Natural killer cell (primary cell): ENCODE data around the gene CRY2. TPM values are rescaled to one million over a fixed set of nuclear protein-coding genes. Genes with fewer than 3 reads are reported as not detected.

Source experiments
- ATAC-seq, 3 donors: fragments of 150-1000 bp in 2 of 3; fragments of 200-7000 bp in 1 of 3; cut with Tn5 transposase; 1 replicate in 1 of 3; 2 replicates in 2 of 3; pipeline ENCODE4 v1.10.0; 2021; ENCODE audit warnings: mild to moderate bottlenecking in 2 of 3, moderate library complexity in 2 of 3
- DNase-seq, 2 donors: peaks; one replicate each; pipeline versions ENCODE4 v3.0.0 to v3.0.0-alpha.2; 2013 to 2021; ENCODE audit warnings: mixed read lengths in 1 of 2
- H3K27ac ChIP-seq: one replicate; pipeline ENCODE4 v1.5.1; 2013; ENCODE audit warnings: mild to moderate bottlenecking, low read length
- H3K27me3 ChIP-seq: one replicate; pipeline ENCODE4 v1.6.1; 2013; ENCODE audit warnings: low read length; ENCODE audit not compliant: control insufficient read depth, insufficient read depth
- H3K36me3 ChIP-seq: one replicate; pipeline ENCODE4 v1.6.1; 2013; ENCODE audit warnings: low read length; ENCODE audit not compliant: control insufficient read depth, insufficient read depth
- H3K4me1 ChIP-seq: one replicate; pipeline ENCODE4 v1.6.1; 2013; ENCODE audit warnings: low read length; ENCODE audit not compliant: control insufficient read depth, insufficient read depth
- H3K4me3 ChIP-seq: one replicate; pipeline ENCODE4 v1.5.1; 2013; ENCODE audit warnings: low read length
- H3K9me3 ChIP-seq: one replicate; pipeline ENCODE4 v1.6.1; 2013; ENCODE audit warnings: low read length; ENCODE audit not compliant: control insufficient read depth, insufficient read depth
- H3K27ac Mint-ChIP-seq, 2 donors: one replicate each; pipeline ENCODE4 v1.8.0; 2022; ENCODE audit warnings: mild to moderate bottlenecking in 2 of 2, mixed read lengths in 2 of 2, moderate library complexity in 1 of 2
- H3K27me3 Mint-ChIP-seq, 2 donors: one replicate each; pipeline ENCODE4 v1.8.0; 2022; ENCODE audit warnings: low read depth in 2 of 2, mixed read lengths in 2 of 2
- H3K36me3 Mint-ChIP-seq: one replicate; pipeline ENCODE4 v1.8.0; 2022; ENCODE audit warnings: mixed read lengths
- H3K4me1 Mint-ChIP-seq, 2 donors: one replicate each; pipeline ENCODE4 v1.8.0; 2022; ENCODE audit warnings: mixed read lengths in 2 of 2
- H3K4me3 Mint-ChIP-seq: one replicate; pipeline ENCODE4 v1.8.0; 2022; ENCODE audit warnings: mild to moderate bottlenecking, moderate library complexity, mixed read lengths
- H3K9me3 Mint-ChIP-seq, 2 donors: one replicate each; pipeline ENCODE4 v1.8.0; 2022; ENCODE audit warnings: mixed read lengths in 2 of 2
- WGBS: methylation state at CpG from one replicate; pipeline ENCODE4 v1.1.7; 2013; ENCODE audit warnings: missing lambda C conversion rate; ENCODE audit not compliant: insufficient coverage; 5-methylcytosine and 5-hydroxymethylcytosine counted together
- intact Hi-C: fragments of 100-400 bp; cut with micrococcal nuclease; formaldehyde crosslinking; loops from one replicate; pipeline ENCODE4 v1.14.2; 2022
- total RNA-seq, 4 donors: library from RNA; stranded (reverse); fragments of 120-200 nt in 1 of 4; gene quantifications; one replicate each; pipeline versions ENCODE4 v1.2.3 to v1.2.4, GENCODE V29; 2013 to 2022
- TF ChIP-seq, protein P1 (sequence below): fragments of 200-600 bp; IDR thresholded peaks from one replicate; pipeline ENCODE4 v1.8.0; 2022; ENCODE audit warnings: antibody characterized with exemption

CRY2 gene
- total RNA-seq, 3 donors from 2014 or later (not counting 1 experiment from before 2014, with no cell fraction given), result 124 to 214 (median 141) TPM

GRCh38 chr11:45860764-45861510, 13.7 kb downstream of the CRY2 start:
- H3K27me3 Mint-ChIP-seq, result no peaks in the 10 kb centered on the region
- DNase-seq (no peak), ATAC-seq (no peak)
- no peak overlapping the region for H3K4me3 Mint-ChIP-seq
- intact Hi-C loops, result no loop called here
- Histone ChIP-seq H3K27me3 (no peaks in the 10 kb centered on the region), H3K36me3 (peaks cover 85% of the 10 kb centered on the region), H3K27ac (no peak overlapping the region), H3K4me1 (peaks cover 3% of the 10 kb centered on the region), H3K9me3 (no peaks in the 10 kb centered on the region), H3K4me3 (no peak overlapping the region)
- TF ChIP-seq, protein P1, sequence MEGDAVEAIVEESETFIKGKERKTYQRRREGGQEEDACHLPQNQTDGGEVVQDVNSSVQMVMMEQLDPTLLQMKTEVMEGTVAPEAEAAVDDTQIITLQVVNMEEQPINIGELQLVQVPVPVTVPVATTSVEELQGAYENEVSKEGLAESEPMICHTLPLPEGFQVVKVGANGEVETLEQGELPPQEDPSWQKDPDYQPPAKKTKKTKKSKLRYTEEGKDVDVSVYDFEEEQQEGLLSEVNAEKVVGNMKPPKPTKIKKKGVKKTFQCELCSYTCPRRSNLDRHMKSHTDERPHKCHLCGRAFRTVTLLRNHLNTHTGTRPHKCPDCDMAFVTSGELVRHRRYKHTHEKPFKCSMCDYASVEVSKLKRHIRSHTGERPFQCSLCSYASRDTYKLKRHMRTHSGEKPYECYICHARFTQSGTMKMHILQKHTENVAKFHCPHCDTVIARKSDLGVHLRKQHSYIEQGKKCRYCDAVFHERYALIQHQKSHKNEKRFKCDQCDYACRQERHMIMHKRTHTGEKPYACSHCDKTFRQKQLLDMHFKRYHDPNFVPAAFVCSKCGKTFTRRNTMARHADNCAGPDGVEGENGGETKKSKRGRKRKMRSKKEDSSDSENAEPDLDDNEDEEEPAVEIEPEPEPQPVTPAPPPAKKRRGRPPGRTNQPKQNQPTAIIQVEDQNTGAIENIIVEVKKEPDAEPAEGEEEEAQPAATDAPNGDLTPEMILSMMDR, result no peak
- no peaks in the 10 kb centered on the region for H3K9me3 Mint-ChIP-seq
- H3K27ac Mint-ChIP-seq, result no peak overlapping the region
- peaks cover 9% of the 10 kb centered on the region for H3K36me3 Mint-ChIP-seq
- H3K4me1 Mint-ChIP-seq, result peaks cover 0 to 9% of the 10 kb centered on the region in 2 donors
- WGBS, result 93% methylated on average over 10 of the region's 10 CpGs

- Mint-ChIP-seq H3K36me3 (peaks cover 8% of the 10 kb centered on the region), H3K27me3 (no peaks in the 10 kb centered on the region), H3K4me1 (peaks cover 0 to 9% of the 10 kb centered on the region in 2 donors), H3K9me3 (no peaks in the 10 kb centered on the region), H3K27ac (no peak overlapping the region), H3K4me3 (no peak overlapping the region)
- DNase-seq, result no peak
- H3K9me3 ChIP-seq, result no peaks in the 10 kb centered on the region
- H3K4me3 ChIP-seq, result no peak overlapping the region
- intact Hi-C loops, result no loop called here
- peaks cover 79% of the 10 kb centered on the region for H3K36me3 ChIP-seq
- H3K4me1 ChIP-seq, result no peaks in the 10 kb centered on the region
- TF ChIP-seq, protein P1, result no peak
- ATAC-seq, result no peak
- H3K27me3 ChIP-seq, result no peaks in the 10 kb centered on the region
- no peak overlapping the region for H3K27ac ChIP-seq
These were observed 16.8 kb downstream of the CRY2 start for GRCh38 chr11:45864041-45864440.

- no peak overlapping the region for H3K27ac ChIP-seq
- Mint-ChIP-seq H3K36me3 (peaks cover 16% of the 10 kb centered on the region), H3K27ac (no peak overlapping the region), H3K4me1 (peaks cover 0 to 14% of the 10 kb centered on the region in 2 donors), H3K27me3 (no peaks in the 10 kb centered on the region), H3K9me3 (no peaks in the 10 kb centered on the region), H3K4me3 (no peak overlapping the region)
- no peaks in the 10 kb centered on the region for H3K9me3 ChIP-seq
- no peaks in the 10 kb centered on the region for H3K4me1 ChIP-seq
- H3K4me3 ChIP-seq, result no peak overlapping the region
- TF ChIP-seq, protein P1, result no peak
- intact Hi-C loops, result no loop called here
- H3K36me3 ChIP-seq, result peaks cover 74% of the 10 kb centered on the region
- no peak for ATAC-seq
- 93% methylated on average over 12 of the region's 12 CpGs for WGBS
- no peaks in the 10 kb centered on the region for H3K27me3 ChIP-seq
- no peak for DNase-seq
These were observed 22.3 kb downstream of the CRY2 start for GRCh38 chr11:45869551-45869950.

GRCh38 chr11:45870706-45871105, 23.4 kb downstream of the CRY2 start:
- peaks cover 16% of the 10 kb centered on the region for H3K36me3 Mint-ChIP-seq
- Histone ChIP-seq H3K27ac (no peak overlapping the region), H3K36me3 (peaks cover 73% of the 10 kb centered on the region), H3K4me3 (no peak overlapping the region), H3K27me3 (no peaks in the 10 kb centered on the region), H3K4me1 (no peaks in the 10 kb centered on the region), H3K9me3 (no peaks in the 10 kb centered on the region)
- 94% methylated on average over 4 of the region's 4 CpGs for WGBS
- TF ChIP-seq, protein P1, result no peak
- no peak for ATAC-seq
- no peak overlapping the region for H3K4me3 Mint-ChIP-seq
- no peaks in the 10 kb centered on the region for H3K9me3 Mint-ChIP-seq
- peaks cover 0 to 18% of the 10 kb centered on the region in 2 donors for H3K4me1 Mint-ChIP-seq
- no peaks in the 10 kb centered on the region for H3K27me3 Mint-ChIP-seq
- H3K27ac Mint-ChIP-seq, result peak overlapping the region; percentile 14 to 58
- no peak for DNase-seq
- intact Hi-C loops, result loop anchor here (10.0 kb wide), 1 partner anchor 134 kb away; no protein-coding TSS in a partner anchor
